Parathyroid adenoma (tissue), 2 donors: ENCODE results near the gene MSANTD3.

ENCODE experiments used
- H2AFZ ChIP-seq: fragments of 300-600 bp; sonication (generic); one replicate; pipeline ENCODE4 v1.7.0; 2017; ENCODE audit warnings: antibody characterized with exemption, mild to moderate bottlenecking
- H3K27ac ChIP-seq: fragments of 300-600 bp; sonication (generic); one replicate; pipeline ENCODE4 v1.7.0; 2017
- H3K27me3 ChIP-seq: fragments of 300-600 bp; sonication (generic); one replicate; pipeline ENCODE4 v1.7.0; 2017; ENCODE audit warnings: low read length; ENCODE audit not compliant: control insufficient read depth, insufficient read depth
- H3K36me3 ChIP-seq: fragments of 300-600 bp; sonication (generic); one replicate; pipeline ENCODE4 v1.7.0; 2017; ENCODE audit warnings: low read length; ENCODE audit not compliant: control insufficient read depth, insufficient read depth
- H3K4me1 ChIP-seq: fragments of 300-600 bp; sonication (generic); one replicate; pipeline ENCODE4 v1.7.0; 2017; ENCODE audit warnings: control low read depth
- H3K4me2 ChIP-seq: fragments of 300-600 bp; sonication (generic); one replicate; pipeline ENCODE4 v1.7.0; 2017; ENCODE audit warnings: low read length
- H3K4me3 ChIP-seq: fragments of 300-600 bp; sonication (generic); one replicate; pipeline ENCODE4 v1.7.0; 2017; ENCODE audit warnings: low read depth, low read length
- H3K79me2 ChIP-seq: fragments of 300-600 bp; sonication (generic); one replicate; pipeline ENCODE4 v1.7.0; 2017; ENCODE audit warnings: control low read depth
- H3K9ac ChIP-seq: fragments of 300-600 bp; sonication (generic); one replicate; pipeline ENCODE4 v1.7.0; 2017; ENCODE audit warnings: mild to moderate bottlenecking
- H3K9me3 ChIP-seq: fragments of 300-600 bp; sonication (generic); one replicate; pipeline ENCODE4 v1.7.0; 2017; ENCODE audit warnings: low read length; ENCODE audit not compliant: control insufficient read depth
- CTCF ChIP-seq: fragments of 300-600 bp; sonication (generic); IDR thresholded peaks from one replicate; pipeline ENCODE4 v1.7.0; 2017; ENCODE audit warnings: antibody characterized with exemption, mild to moderate bottlenecking
- donor health status: primary hyperparathyroidism.

Gene MSANTD3

GRCh38 chr9:100409176-100409556 is 17.8 kb upstream of the MSANTD3 start:
- Histone ChIP-seq H3K79me2 (no peaks in the 10 kb centered on the region), H3K4me3 (no peak overlapping the region), H3K4me1 (no peaks in the 10 kb centered on the region), H3K36me3 (no peaks in the 10 kb centered on the region), H3K9me3 (no peaks in the 10 kb centered on the region), H3K9ac (no peak overlapping the region), H3K27ac (no peak overlapping the region), H3K4me2 (no peak overlapping the region), H2AFZ (no peak overlapping the region), H3K27me3 (no peaks in the 10 kb centered on the region)
- no peak for TF ChIP-seq CTCF

GRCh38 chr9:100411472-100412283 is 15.3 kb upstream of the MSANTD3 start:
- no peaks in the 10 kb centered on the region for H3K36me3 ChIP-seq
- H2AFZ ChIP-seq: peak overlapping the region; percentile 89
- H3K4me2 ChIP-seq: peak overlapping the region; percentile 54
- no peak for TF ChIP-seq CTCF
- no peaks in the 10 kb centered on the region for H3K79me2 ChIP-seq
- no peak overlapping the region for H3K27ac ChIP-seq
- H3K4me1 ChIP-seq: no peaks in the 10 kb centered on the region
- no peaks in the 10 kb centered on the region for H3K9me3 ChIP-seq
- no peaks in the 10 kb centered on the region for H3K27me3 ChIP-seq
- H3K9ac ChIP-seq: no peak overlapping the region
- peak overlapping the region; percentile 41 for H3K4me3 ChIP-seq

- no peaks in the 10 kb centered on the region for H3K27me3 ChIP-seq
- H3K79me2 ChIP-seq: no peaks in the 10 kb centered on the region
- no peaks in the 10 kb centered on the region for H3K4me1 ChIP-seq
- no peak overlapping the region for H3K4me2 ChIP-seq
- no peak overlapping the region for H3K27ac ChIP-seq
- no peak for TF ChIP-seq CTCF
- H3K9me3 ChIP-seq: no peaks in the 10 kb centered on the region
- no peak overlapping the region for H3K4me3 ChIP-seq
- H3K9ac ChIP-seq: no peak overlapping the region
- no peak overlapping the region for H2AFZ ChIP-seq
- H3K36me3 ChIP-seq: no peaks in the 10 kb centered on the region
These were observed 13.0 kb upstream of the MSANTD3 start for GRCh38 chr9:100413839-100414420.

GRCh38 chr9:100417815-100418214 is 9.1 kb upstream of the MSANTD3 start:
- H3K27ac ChIP-seq: no peak overlapping the region
- no peak for TF ChIP-seq CTCF
- H3K27me3 ChIP-seq: no peaks in the 10 kb centered on the region
- no peak overlapping the region for H3K4me3 ChIP-seq
- H3K4me2 ChIP-seq: no peak overlapping the region
- no peaks in the 10 kb centered on the region for H3K36me3 ChIP-seq
- no peak overlapping the region for H3K9ac ChIP-seq
- no peaks in the 10 kb centered on the region for H3K9me3 ChIP-seq
- H3K4me1 ChIP-seq: no peaks in the 10 kb centered on the region
- H3K79me2 ChIP-seq: no peaks in the 10 kb centered on the region
- H2AFZ ChIP-seq: no peak overlapping the region
